ENCODE results near the gene TTLL5. TPM values are rescaled to one million over a fixed set of nuclear protein-coding genes. Genes with fewer than 3 reads are reported as not detected.

The TTLL5 gene
- total RNA-seq = 43.8 and 46.2 TPM in 2 replicates

DNA sequence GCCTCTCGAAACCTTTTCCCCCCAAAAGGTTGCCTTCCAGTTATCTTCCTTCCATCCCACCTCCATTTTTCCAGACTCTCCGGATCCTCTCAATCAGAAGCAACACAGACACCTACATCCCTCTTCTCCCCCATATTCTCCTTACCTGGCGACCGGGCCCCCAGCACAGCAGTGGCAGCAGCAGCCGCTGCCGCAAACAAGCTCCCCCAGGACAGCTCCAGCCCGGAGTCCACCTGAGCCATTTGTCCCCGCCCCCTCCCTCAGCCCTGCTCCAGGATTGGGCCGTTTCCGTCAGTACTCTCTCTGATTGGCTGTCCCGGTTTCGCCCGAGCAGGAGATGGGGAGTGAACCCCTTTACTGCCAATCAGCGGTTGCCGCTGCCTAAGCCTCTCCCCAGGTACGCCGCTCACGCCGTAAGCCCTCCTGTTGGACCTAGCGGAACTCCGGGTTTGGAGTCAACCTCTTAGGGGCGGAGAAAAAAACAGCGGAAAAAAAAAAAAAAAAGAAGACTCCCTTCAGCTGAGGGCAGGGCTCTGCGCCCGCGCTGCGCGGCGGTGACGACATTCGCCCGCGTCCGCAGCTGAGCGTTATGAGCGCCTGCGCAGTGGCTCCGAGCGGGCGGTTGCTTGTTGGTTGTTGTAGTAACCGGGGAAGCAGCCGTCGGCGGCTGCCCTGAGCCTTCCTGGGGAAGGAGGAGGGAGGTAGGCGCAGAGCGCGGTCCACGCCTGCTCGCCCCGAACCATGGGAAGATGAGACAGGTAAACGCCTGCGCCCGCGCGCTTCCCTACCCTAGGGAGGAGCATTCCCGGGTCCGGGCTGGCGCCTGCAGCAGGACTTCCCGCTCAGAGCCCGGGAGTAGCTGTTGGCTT lies at the start of gene TTLL5, which contains the start of gene ERG28:
TSS of gene TTLL5 (plus strand) at position 617 of the 869 bp plus-strand sequence. CDS start 1,904 bp downstream, outside the sequence.
TSS of gene ERG28 (minus strand) at position 247 of the 869 bp plus-strand sequence. CDS start 3,374 bp downstream, outside the sequence.
- DNase-seq (ENCODE audit: low read depth, low spot score) = peak; percentile 94

- DNase-seq (ENCODE audit: low read depth, low spot score) = no peak
Measured at GRCh38 chr14:75612157-75612556, 48.9 kb upstream of the TTLL5 start.

- no peak for DNase-seq (ENCODE audit: low read depth, low spot score)
Measured at GRCh38 chr14:75614179-75614578, 46.9 kb upstream of the TTLL5 start.

- DNase-seq (ENCODE audit: low read depth, low spot score) = no peak
Measured at GRCh38 chr14:75615200-75615599, 45.8 kb upstream of the TTLL5 start.

GRCh38 chr14:75619548-75619947 lies 41.5 kb upstream of the TTLL5 start:
- no peak for DNase-seq (ENCODE audit: low read depth, low spot score)

DNA sequence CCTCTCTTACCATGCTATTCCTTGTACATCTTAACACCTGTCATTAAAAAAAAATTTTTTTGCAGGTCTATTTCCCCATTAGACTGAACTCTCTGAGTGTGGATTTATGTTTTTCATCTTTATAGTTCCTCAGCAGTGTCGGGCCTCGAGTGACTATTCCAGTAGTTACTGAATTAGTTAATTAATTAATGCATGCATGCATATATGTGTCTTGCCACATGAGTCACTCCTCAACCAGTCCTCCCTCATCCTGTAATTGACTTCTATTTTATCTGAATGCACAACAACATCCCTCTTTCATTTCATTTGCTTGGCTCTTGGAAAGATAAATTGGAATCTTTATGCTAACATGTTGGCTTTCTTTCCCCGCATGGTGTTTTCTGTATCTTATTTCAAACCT lies 36.0 kb upstream of the TTLL5 start:
- DNase-seq (ENCODE audit: low read depth, low spot score) = no peak

- DNase-seq (ENCODE audit: low read depth, low spot score) = no peak
Measured at GRCh38 chr14:75626396-75626795, 34.6 kb upstream of the TTLL5 start.

- DNase-seq (ENCODE audit: low read depth, low spot score) = no peak
Measured at GRCh38 chr14:75626863-75627262, 34.2 kb upstream of the TTLL5 start.

DNA sequence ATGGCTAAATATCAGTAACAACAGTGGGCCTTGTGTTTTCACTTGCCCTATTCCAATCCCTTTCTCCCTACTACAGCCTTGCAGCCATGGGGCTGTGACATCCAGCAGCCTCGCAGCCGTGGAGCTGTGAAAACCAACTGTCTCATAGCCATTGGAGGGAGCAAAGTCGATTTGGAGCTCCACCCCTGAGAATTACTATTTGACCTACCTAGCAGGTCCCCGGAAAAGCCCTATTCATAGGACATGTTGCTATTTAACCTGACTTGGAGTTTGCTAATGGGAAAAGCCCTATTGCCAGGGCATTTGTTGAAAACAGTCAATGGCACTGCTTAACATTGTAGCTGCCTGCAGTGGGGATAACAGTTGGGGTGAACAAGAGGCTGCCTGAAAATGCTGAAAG lies 33.6 kb upstream of the TTLL5 start:
- no peak for DNase-seq (ENCODE audit: low read depth, low spot score)

- DNase-seq (ENCODE audit: low read depth, low spot score) = no peak
Measured at GRCh38 chr14:75628816-75629215, 32.2 kb upstream of the TTLL5 start.

DNA sequence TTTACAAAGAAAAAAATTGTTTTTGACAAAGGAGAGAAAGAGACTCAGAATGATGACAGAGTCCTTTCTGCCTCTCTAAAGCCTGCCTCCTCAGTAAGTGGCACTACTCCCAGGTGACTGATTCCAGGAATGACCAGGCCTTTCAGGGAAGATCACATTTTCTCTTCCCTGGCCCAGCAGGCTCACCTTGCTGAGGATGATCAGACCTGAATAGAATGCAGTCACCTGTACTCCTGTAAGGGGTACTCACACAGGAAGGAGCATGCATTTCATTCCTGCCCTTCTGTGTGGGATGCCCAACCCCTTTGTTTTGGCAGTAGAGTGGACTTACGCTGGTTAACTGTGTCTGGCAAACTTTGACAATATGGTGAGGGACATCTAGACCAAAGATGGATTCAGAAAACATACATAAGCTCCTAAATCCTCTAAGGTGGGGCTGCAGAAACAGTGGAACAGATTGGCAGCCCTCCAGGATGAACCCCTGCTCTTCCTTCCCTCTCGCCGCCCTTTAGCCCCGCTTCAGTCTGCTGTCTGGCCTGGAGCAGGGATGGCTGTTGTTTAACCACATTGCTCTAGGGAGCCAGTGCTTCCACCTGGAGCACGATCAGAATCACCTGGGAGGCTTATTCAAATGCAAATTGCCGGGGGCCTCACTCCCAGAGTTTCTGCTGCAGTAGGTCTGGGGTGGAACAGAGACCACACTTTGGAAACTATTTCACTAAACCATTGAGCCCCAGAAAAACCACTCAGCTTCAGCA lies 30.2 kb upstream of the TTLL5 start:
- DNase-seq (ENCODE audit: low read depth, low spot score) = no peak

- no peak for DNase-seq (ENCODE audit: low read depth, low spot score)
Measured at GRCh38 chr14:75631453-75631831, 29.6 kb upstream of the TTLL5 start.

GRCh38 chr14:75634848-75635247 lies 26.2 kb upstream of the TTLL5 start:
- DNase-seq (ENCODE audit: low read depth, low spot score) = no peak

GRCh38 chr14:75636100-75636692 lies 24.9 kb upstream of the TTLL5 start:
- no peak for DNase-seq (ENCODE audit: low read depth, low spot score)

DNA sequence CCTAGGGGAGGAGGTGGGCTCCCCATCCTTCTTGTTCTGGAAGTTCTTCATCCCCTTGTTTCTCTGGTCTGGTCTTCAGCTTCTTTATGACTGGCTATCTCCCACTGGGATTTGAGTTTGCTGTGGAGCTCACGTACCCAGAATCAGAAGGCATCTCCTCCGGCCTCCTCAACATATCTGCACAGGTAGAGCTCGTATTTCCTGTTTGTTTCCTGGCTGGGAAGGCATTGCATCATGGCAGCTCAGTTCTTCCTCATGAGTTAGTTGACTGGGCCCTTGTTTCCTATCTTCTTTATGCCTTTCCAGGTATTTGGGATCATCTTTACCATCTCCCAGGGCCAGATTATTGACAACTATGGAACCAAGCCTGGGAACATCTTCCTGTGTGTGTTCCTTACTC lies 20.2 kb upstream of the TTLL5 start:
- no peak for DNase-seq (ENCODE audit: low read depth, low spot score)

DNA sequence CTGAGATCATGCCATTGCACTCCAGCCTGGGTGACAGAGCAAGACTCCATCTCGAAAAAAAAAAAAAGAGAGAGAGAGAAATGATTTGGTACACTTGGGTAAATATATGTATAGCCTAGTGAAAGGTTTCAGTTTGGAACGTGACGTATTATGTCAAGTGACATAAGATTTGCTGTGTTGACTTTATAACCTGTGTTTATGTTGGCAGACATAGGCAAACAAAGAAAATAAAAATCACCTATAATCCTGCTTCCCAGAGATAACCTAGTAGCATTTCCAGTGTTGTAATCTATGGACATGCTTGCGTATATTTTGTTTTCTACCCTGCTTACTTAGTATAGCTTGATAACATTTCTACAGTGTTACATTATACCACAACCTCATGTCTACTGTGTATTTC lies 17.1 kb upstream of the TTLL5 start:
- no peak for DNase-seq (ENCODE audit: low read depth, low spot score)

DNA sequence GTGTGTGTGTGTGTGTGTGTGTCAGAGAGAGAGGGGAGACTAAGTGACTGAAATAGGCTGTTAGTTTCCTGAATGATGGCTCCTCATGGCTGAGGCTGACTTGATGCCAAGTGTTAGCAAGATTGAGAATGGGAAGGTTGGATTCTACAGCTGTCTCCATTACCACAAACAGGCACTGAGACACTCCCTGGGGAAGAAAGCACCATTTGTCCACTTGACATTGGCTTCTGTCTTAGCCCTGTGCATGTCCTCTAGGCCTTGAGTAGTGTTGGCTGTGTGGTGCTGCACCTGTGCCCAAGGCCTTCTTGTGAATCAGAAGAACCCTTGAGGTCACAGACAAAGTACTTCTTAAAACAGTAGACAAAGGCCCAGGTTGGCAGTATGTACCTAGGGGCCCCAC lies 16.0 kb upstream of the TTLL5 start:
- no peak for DNase-seq (ENCODE audit: low read depth, low spot score)

DNA sequence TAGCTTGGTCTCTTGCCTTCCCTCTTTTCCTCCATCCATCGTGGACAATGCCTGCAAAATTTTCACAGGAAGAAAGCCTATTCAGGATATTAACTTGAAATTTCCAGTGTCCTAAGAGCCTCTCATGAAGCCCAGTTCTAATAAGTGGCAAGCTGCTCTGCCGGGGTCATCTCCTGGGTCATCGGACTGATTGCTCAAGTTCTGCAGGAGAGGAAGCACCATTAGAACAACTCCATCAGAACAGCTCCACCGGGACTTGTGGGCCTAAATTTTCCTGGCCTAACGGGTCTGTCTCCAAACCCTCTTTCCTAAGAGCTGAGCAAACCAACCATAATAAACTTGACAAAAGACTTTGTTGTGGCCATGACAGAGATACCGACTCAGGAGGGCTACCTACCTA lies 14.3 kb upstream of the TTLL5 start:
- no peak for DNase-seq (ENCODE audit: low read depth, low spot score)

GRCh38 chr14:75647640-75648039 lies 13.4 kb upstream of the TTLL5 start:
- DNase-seq (ENCODE audit: low read depth, low spot score) = no peak

GRCh38 chr14:75648066-75648838 lies 12.8 kb upstream of the TTLL5 start:
- peak; percentile 74 for DNase-seq (ENCODE audit: low read depth, low spot score)

GRCh38 chr14:75649337-75649736 lies 11.7 kb upstream of the TTLL5 start:
- DNase-seq (ENCODE audit: low read depth, low spot score) = no peak

Measured in pulmonary artery endothelial cell (primary cell).